Loucy (cell line): Measurements from ENCODE around the gene ZNF521.

ENCODE experiments used
- H2AFZ ChIP-seq: fragments of 200-600 bp; sonication (generic); 2 replicates; pipeline ENCODE4 v1.6.0; 2016; ENCODE audit warnings: antibody characterized with exemption, mild to moderate bottlenecking, low read length, moderate library complexity
- H3F3A ChIP-seq: fragments of 200-600 bp; 2 replicates; pipeline ENCODE4 v1.6.0; 2016; ENCODE audit warnings: antibody characterized with exemption, low read depth, mild to moderate bottlenecking
- H3K27me3 ChIP-seq: fragments of 200-600 bp; sonication (generic); 2 replicates; pipeline ENCODE4 v1.6.1; 2014; ENCODE audit warnings: low read length, mild to moderate bottlenecking; ENCODE audit not compliant: insufficient read depth, poor library complexity, severe bottlenecking
- H3K36me3 ChIP-seq: fragments of 200-600 bp; sonication (generic); 2 replicates; pipeline ENCODE4 v1.6.1; 2016; ENCODE audit warnings: low read length; ENCODE audit not compliant: insufficient read depth
- H3K4me1 ChIP-seq: fragments of 200-600 bp; sonication (generic); 2 replicates; pipeline ENCODE4 v1.5.1; 2014; ENCODE audit warnings: low read length, mild to moderate bottlenecking; ENCODE audit not compliant: insufficient read depth, poor library complexity, severe bottlenecking
- H3K4me2 ChIP-seq: fragments of 200-600 bp; sonication (generic); 2 replicates; pipeline ENCODE4 v1.6.0; 2014; ENCODE audit warnings: antibody characterized with exemption, low read length, low read depth, mild to moderate bottlenecking; ENCODE audit not compliant: poor library complexity, severe bottlenecking
- H3K4me3 ChIP-seq: fragments of 200-600 bp; sonication (generic); 2 replicates; pipeline ENCODE4 v1.5.1; 2014; ENCODE audit warnings: low read length, mild to moderate bottlenecking, mixed read lengths; ENCODE audit not compliant: poor library complexity, severe bottlenecking
- H3K79me2 ChIP-seq: fragments of 200-600 bp; sonication (generic); 2 replicates; pipeline ENCODE4 v1.6.1; 2014; ENCODE audit warnings: low read length; ENCODE audit not compliant: insufficient read depth
- H3K9ac ChIP-seq: fragments of 200-600 bp; sonication (generic); 2 replicates; pipeline ENCODE4 v1.6.0; 2014; ENCODE audit warnings: mild to moderate bottlenecking, low read depth, low read length, moderate library complexity; ENCODE audit not compliant: poor library complexity, severe bottlenecking
- H3K9me2 ChIP-seq: fragments of 200-600 bp; sonication (generic); replicated peaks from 2 replicates; pipeline ENCODE4 v1.6.1; 2016; ENCODE audit warnings: low read depth, low read length, mixed read lengths
- H3K9me3 ChIP-seq: fragments of 200-600 bp; sonication (generic); 2 replicates; pipeline ENCODE4 v1.6.1; 2014; ENCODE audit warnings: mild to moderate bottlenecking, antibody characterized with exemption, low read length, low read depth; ENCODE audit not compliant: insufficient read depth
- H4K20me1 ChIP-seq: fragments of 200-600 bp; sonication (generic); 2 replicates; pipeline ENCODE4 v1.6.0; 2014; ENCODE audit warnings: antibody characterized with exemption, low read length, mild to moderate bottlenecking; ENCODE audit not compliant: insufficient read depth, poor library complexity, severe bottlenecking
- EZH2phosphoT487 ChIP-seq: fragments of 200-600 bp; IDR thresholded peaks from 2 replicates; pipeline ENCODE4 v1.6.1; 2018; ENCODE audit warnings: antibody characterized with exemption, mild to moderate bottlenecking, moderate library complexity, borderline replicate concordance
- TF ChIP-seq, protein P1 (sequence below): fragments of 200-600 bp; sonication (generic); conservative IDR thresholded peaks from 2 replicates; pipeline ENCODE4 v1.5.1; 2014; ENCODE audit warnings: mild to moderate bottlenecking, antibody characterized with exemption, low read length

The ZNF521 gene

DNA sequence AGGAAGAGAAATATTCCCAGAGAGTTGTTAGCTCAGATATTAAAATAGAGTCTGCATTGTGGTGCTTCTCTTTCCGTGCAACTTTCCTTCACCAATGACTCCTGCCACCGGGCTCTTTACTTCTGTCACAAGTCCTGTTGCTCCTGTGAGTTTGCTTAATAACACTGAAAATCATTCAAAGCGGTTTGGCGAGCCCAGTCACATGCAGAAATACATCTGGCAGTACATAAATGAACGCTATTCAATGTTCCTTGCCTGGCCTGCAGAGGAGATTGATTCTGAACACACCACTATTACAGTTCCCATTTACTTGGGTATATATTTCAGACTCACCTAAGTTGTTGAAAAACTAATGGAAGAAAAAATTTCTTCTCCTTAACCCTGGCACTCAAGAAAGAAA, 276.6 kb downstream of the ZNF521 start:
- H3K9ac ChIP-seq: no peak overlapping the region
- H3K36me3 ChIP-seq: no peaks in the 10 kb centered on the region; the same call in 1 of the 2 replicates
- H3K4me2 ChIP-seq: no peak overlapping the region

DNA sequence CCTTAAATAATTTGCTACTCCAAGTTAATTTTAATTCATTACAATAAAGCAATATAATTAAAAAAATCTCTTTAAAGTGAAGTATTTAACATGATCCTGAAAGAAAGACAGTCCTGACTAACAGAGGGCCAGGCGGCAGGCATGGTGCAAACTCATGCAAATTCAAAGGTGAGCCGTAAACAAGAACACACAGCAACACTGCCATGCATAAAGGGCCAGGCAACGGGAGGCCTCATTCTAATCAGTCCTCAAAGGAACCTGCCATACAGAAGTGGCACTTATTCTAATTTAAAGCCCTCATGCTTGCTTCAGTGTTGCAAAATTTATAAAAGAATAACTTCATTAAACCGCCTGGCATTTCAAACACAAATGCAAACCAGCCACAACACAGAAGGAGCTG, 277.0 kb downstream of the ZNF521 start:
- peaks cover 7% of the 10 kb centered on the region for H3K4me1 ChIP-seq
- no peak overlapping the region for H3K4me2 ChIP-seq
- no peak overlapping the region for H3K4me3 ChIP-seq
- TF ChIP-seq, protein P1, sequence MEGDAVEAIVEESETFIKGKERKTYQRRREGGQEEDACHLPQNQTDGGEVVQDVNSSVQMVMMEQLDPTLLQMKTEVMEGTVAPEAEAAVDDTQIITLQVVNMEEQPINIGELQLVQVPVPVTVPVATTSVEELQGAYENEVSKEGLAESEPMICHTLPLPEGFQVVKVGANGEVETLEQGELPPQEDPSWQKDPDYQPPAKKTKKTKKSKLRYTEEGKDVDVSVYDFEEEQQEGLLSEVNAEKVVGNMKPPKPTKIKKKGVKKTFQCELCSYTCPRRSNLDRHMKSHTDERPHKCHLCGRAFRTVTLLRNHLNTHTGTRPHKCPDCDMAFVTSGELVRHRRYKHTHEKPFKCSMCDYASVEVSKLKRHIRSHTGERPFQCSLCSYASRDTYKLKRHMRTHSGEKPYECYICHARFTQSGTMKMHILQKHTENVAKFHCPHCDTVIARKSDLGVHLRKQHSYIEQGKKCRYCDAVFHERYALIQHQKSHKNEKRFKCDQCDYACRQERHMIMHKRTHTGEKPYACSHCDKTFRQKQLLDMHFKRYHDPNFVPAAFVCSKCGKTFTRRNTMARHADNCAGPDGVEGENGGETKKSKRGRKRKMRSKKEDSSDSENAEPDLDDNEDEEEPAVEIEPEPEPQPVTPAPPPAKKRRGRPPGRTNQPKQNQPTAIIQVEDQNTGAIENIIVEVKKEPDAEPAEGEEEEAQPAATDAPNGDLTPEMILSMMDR: no peak
- TF ChIP-seq EZH2phosphoT487: no peak
- H3K9ac ChIP-seq: no peak overlapping the region
- no peaks in the 10 kb centered on the region for H3K79me2 ChIP-seq
- H3F3A ChIP-seq: no peaks in the 10 kb centered on the region
- no peaks in the 10 kb centered on the region for H4K20me1 ChIP-seq
- H3K36me3 ChIP-seq: no peaks in the 10 kb centered on the region; the same call in 1 of the 2 replicates
- H3K9me3 ChIP-seq: no peaks in the 10 kb centered on the region
- H3K9me2 ChIP-seq: no peaks in the 10 kb centered on the region
- no peaks in the 10 kb centered on the region for H3K27me3 ChIP-seq
- H2AFZ ChIP-seq: no peak overlapping the region

More for the DNA sequence above, 276.6 kb downstream of the ZNF521 start:
- H3K4me1 ChIP-seq: peaks cover 8% of the 10 kb centered on the region
- H2AFZ ChIP-seq: no peak overlapping the region
- no peaks in the 10 kb centered on the region for H3K9me2 ChIP-seq
- no peaks in the 10 kb centered on the region for H3K9me3 ChIP-seq
- H4K20me1 ChIP-seq: no peaks in the 10 kb centered on the region
- H3K4me3 ChIP-seq: no peak overlapping the region
- H3F3A ChIP-seq: no peaks in the 10 kb centered on the region
- no peaks in the 10 kb centered on the region for H3K27me3 ChIP-seq
- no peak for TF ChIP-seq EZH2phosphoT487
- TF ChIP-seq, protein P1: no peak
- H3K79me2 ChIP-seq: no peaks in the 10 kb centered on the region

DNA sequence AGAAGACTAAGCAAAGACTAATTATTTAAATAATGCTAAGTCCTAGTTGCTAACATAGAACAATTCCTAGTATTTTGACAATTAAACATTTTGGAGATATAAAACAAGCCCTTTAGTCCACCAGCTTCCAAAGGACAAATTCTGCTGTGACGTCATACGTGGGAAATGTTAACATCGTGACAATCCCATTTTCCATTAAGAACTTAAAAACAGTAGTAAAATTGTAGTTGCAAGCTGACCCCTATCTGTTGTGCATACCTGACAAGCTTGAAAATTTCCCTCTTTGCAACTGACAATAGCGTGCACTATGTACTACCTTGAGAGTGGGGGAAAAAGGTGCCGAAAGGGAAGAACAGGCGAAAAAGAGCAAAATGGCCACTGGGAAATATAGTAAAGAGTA, 279.8 kb downstream of the ZNF521 start:
- Histone ChIP-seq H3K9me3 (no peaks in the 10 kb centered on the region), H3K4me3 (no peak overlapping the region), H3K36me3 (no peaks in the 10 kb centered on the region), H3K4me2 (no peak overlapping the region), H2AFZ (no peak overlapping the region), H3K9me2 (no peaks in the 10 kb centered on the region), H3K9ac (no peak overlapping the region), H3K79me2 (no peaks in the 10 kb centered on the region), H4K20me1 (no peaks in the 10 kb centered on the region), H3F3A (no peaks in the 10 kb centered on the region), H3K4me1 (peaks cover 2% of the 10 kb centered on the region), H3K27me3 (no peaks in the 10 kb centered on the region)
- TF ChIP-seq, protein P1: no peak
- no peak for TF ChIP-seq EZH2phosphoT487
